Measurements from ENCODE around the gene ALCAM. TPM values are rescaled to one million over a fixed set of nuclear protein-coding genes. Genes with fewer than 3 reads are reported as not detected.

ALCAM gene
- total RNA-seq, 4 donors from 2014 or later = 23.9 to 45.2 (median 40.5) TPM

DNA sequence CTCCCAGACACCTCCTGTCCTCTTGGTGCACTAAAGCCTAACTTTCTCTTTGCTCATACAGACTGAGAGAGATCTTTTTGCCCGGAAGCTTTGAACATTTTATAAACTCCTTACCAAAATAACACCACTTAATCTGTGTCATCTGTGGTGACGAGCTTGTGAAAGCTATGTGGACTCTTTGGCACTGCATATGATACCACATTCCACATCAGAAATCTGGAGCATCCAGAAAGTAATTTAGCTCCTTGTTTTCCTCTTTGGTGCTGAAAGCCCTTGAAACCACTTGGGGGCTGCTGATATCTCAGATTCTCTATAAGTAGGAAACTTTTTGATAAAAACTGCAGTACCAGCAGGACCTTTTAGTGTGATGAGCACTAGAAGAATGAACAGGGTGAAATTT, 128.3 kb downstream of the ALCAM start:
- TF ChIP-seq POLR2A (IDR thresholded peaks at IDR 0.05) (no peak), CTCF (IDR thresholded peaks at IDR 0.05) (no peak), EP300 (IDR thresholded peaks at IDR 0.05) (no peak)
- 54 to 62% methylated on average over 2 of the region's 2 CpGs for WGBS, 2 donors
- H3K4me3 ChIP-seq = no peak overlapping the region

DNA sequence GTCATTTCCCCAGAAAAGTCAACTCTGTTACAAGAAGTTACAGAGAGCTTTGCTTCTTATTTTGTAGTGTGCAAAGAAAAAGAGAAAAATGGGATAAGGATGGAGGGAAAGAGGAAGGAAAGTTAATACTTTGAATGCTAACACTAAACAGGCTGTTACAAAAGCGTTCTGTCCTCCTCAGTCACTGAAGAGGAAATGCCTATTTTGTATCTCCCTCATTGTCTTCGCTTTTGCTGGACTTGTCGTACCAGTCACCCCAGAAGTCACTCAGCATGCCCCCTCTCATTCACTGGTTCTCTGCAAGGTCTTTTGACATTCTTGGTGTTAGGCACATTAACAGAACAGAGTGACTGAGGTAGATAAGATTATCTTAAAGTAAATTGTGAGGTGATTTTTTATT, 129.6 kb downstream of the ALCAM start:
- no peak overlapping the region for H3K27ac ChIP-seq
- 44 to 64% methylated on average over 3 of the region's 3 CpGs for WGBS, 2 donors
- no peak overlapping the region for H3K4me3 ChIP-seq
- TF ChIP-seq POLR2A (IDR thresholded peaks at IDR 0.05) (no peak), CTCF (IDR thresholded peaks at IDR 0.05) (no peak), EP300 (IDR thresholded peaks at IDR 0.05) (no peak)
- H3K4me1 ChIP-seq = peaks cover 0 to 5% (median 0%) of the 10 kb centered on the region in 4 donors
- H3K27me3 ChIP-seq = no peaks in the 10 kb centered on the region
- no peaks in the 10 kb centered on the region for H3K9me3 ChIP-seq
- no peak for DNase-seq (ENCODE audit: low spot score in 2 of 2)
- H3K36me3 ChIP-seq = no peaks in the 10 kb centered on the region

More for the DNA sequence above, 128.3 kb downstream of the ALCAM start:
- Histone ChIP-seq H3K9me3 (peaks cover 0 to 7% (median 0%) of the 10 kb centered on the region in 4 donors), H3K27me3 (no peaks in the 10 kb centered on the region), H3K27ac (no peak overlapping the region), H3K36me3 (peaks cover 0 to 7% (median 0%) of the 10 kb centered on the region in 3 donors), H3K4me1 (no peaks in the 10 kb centered on the region)
- no peak for DNase-seq (ENCODE audit: low spot score in 2 of 2)

DNA sequence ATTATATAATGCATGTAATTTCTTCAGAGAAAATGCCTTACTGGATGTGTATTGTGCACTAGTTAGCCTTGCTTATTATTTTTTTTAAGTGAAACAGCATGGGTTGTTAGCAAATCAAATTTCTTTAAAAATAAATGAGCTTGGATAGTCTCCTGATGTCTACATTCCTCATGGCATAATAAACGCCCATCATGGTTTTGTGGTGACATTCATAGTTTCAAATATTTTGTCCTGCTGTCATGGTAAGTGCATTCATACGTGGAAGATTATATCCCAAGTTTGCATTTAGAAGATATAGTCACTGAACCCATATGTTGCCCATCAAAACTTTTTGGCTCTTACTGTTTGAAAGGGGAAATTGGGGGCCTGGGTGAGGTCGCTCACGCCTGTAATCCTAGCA, 130.7 kb downstream of the ALCAM start:
- 72 to 80% methylated on average over 4 of the region's 4 CpGs for WGBS, 2 donors
- no peak overlapping the region for H3K27ac ChIP-seq
- no peak for DNase-seq (ENCODE audit: low spot score in 2 of 2)
- no peaks in the 10 kb centered on the region for H3K36me3 ChIP-seq
- H3K27me3 ChIP-seq = no peaks in the 10 kb centered on the region
- no peaks in the 10 kb centered on the region for H3K9me3 ChIP-seq
- no peak overlapping the region for H3K4me3 ChIP-seq
- no peak for TF ChIP-seq CTCF (IDR thresholded peaks at IDR 0.05)
- no peak for TF ChIP-seq POLR2A (IDR thresholded peaks at IDR 0.05)
- no peak for TF ChIP-seq EP300 (IDR thresholded peaks at IDR 0.05)
- peaks cover 0 to 10% (median 0%) of the 10 kb centered on the region in 4 donors for H3K4me1 ChIP-seq

DNA sequence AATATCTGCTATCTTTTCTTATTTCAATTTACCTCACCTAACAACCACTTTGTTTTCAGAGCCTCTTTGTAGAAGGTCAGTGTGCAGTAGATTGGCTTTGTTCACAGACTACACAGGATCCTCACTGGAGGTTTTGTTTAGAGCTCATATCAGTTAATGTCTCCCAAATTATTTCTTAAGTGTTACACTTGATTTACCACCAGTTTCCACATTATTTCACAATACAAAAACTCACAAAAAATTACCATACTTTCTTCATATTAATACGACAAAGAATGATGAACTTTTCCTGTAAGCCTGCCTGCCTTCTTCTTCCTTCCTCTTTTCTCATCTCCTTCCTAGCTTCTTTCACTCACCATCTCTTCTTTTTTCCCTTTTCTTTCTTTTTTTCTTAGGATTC, 133.3 kb downstream of the ALCAM start:
- peaks cover 0 to 11% (median 0%) of the 10 kb centered on the region in 4 donors for H3K4me1 ChIP-seq
- no peaks in the 10 kb centered on the region for H3K36me3 ChIP-seq
- no peaks in the 10 kb centered on the region for H3K9me3 ChIP-seq
- H3K4me3 ChIP-seq = no peak overlapping the region
- 0% methylated on average over 1 of the region's 1 CpG; no CpG with 5 or more reads in 1 of the 2 donors for WGBS, 2 donors
- DNase-seq (ENCODE audit: low spot score in 2 of 2) = no peak
- no peak overlapping the region for H3K27ac ChIP-seq
- TF ChIP-seq POLR2A (IDR thresholded peaks at IDR 0.05) (no peak), CTCF (IDR thresholded peaks at IDR 0.05) (no peak), EP300 (IDR thresholded peaks at IDR 0.05) (no peak)
- no peaks in the 10 kb centered on the region for H3K27me3 ChIP-seq

DNA sequence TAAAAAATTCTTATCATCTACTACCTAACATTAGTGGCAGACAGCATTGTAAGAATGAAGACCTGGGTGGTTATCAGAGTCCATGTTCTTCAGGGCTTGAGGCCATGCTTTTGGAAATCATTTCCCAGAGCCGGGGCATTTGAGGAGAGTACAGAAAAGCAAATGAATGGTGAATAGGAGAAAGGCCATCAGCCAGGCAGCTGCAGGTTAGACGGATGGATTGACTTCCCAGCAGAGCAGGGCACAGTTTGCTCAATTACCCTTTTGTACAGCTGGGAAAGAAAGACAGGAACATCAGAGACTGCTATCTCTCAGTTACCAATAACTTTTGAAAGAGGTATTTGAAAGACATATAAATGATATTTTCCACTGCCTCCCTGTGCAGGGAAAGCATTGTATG, 135.6 kb downstream of the ALCAM start:
- H3K4me3 ChIP-seq = no peak overlapping the region
- H3K27me3 ChIP-seq = no peaks in the 10 kb centered on the region
- WGBS, 2 donors = 42 to 62% methylated on average over 2 of the region's 2 CpGs
- no peak for TF ChIP-seq EP300 (IDR thresholded peaks at IDR 0.05)
- TF ChIP-seq POLR2A (IDR thresholded peaks at IDR 0.05) = no peak
- no peak for TF ChIP-seq CTCF (IDR thresholded peaks at IDR 0.05)
- H3K27ac ChIP-seq = no peak overlapping the region
- no peaks in the 10 kb centered on the region for H3K9me3 ChIP-seq
- H3K36me3 ChIP-seq = no peaks in the 10 kb centered on the region
- DNase-seq (ENCODE audit: low spot score in 2 of 2) = no peak
- peaks cover 0 to 11% (median 0%) of the 10 kb centered on the region in 4 donors for H3K4me1 ChIP-seq
